WTC11 (cell line): Measurements from ENCODE around the gene C1QTNF12.

Experiments
- CREB1 ChIP-seq: sonication (generic); formaldehyde crosslinking; IDR thresholded peaks from 2 replicates; pipeline ENCODE4 v1.8.0; 2023; ENCODE audit warnings: mild to moderate bottlenecking, missing genetic modification reagents
- ETV6 ChIP-seq: sonication (generic); formaldehyde crosslinking; IDR thresholded peaks from 2 replicates; pipeline ENCODE4 v1.8.1; 2022; ENCODE audit warnings: mild to moderate bottlenecking, missing genetic modification reagents
- GABPB1 ChIP-seq: sonication (generic); formaldehyde crosslinking; IDR thresholded peaks from 2 replicates; pipeline ENCODE4 v1.8.1; 2023; ENCODE audit warnings: mild to moderate bottlenecking, missing genetic modification reagents
- MAX ChIP-seq: sonication (generic); formaldehyde crosslinking; IDR thresholded peaks from 2 replicates; pipeline ENCODE4 v1.8.0; 2022; ENCODE audit warnings: mild to moderate bottlenecking, missing genetic modification reagents
- SMAD4 ChIP-seq: sonication (generic); formaldehyde crosslinking; IDR thresholded peaks from 2 replicates; pipeline ENCODE4 v1.8.0; 2022; ENCODE audit warnings: mild to moderate bottlenecking, missing genetic modification reagents
- TF ChIP-seq, protein P1 (sequence below): fragments of 200-600 bp; IDR thresholded peaks from 2 replicates; pipeline ENCODE4 v1.8.0; 2022; ENCODE audit warnings: antibody characterized with exemption
- TF ChIP-seq, protein P2 (sequence below): sonication (generic); formaldehyde crosslinking; IDR thresholded peaks from 2 replicates; pipeline ENCODE4 v1.8.0; 2022; ENCODE audit warnings: missing genetic modification reagents

DNA sequence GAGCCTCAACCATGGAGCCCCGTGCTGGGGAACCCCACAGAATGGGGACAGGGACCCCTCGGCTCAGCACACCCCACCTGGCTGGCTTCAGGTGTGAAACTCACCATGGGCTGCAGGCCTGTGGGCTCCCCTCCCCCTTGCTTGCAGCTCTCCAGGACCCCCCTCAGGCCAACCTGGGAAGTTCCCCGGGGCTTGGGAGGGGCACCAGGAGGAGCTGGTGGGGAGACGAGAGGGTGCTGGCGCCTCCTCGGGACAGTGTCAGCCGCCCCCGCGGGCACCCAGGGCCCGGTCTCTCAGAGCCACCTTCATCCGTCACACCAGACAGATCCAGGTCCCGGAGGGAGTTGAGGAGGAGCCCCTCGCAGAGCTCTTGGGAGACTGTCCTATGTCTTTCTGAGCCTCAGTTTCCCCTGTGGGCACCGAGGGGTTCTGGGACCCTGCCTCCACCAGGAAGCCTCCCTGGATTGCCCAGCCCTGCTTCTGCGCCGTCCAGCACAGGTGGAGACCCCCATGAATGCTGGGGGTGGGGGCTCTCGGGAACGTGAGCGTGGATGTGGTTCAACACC is 39.5 kb downstream of the C1QTNF12 start:
- TF ChIP-seq, protein P1, sequence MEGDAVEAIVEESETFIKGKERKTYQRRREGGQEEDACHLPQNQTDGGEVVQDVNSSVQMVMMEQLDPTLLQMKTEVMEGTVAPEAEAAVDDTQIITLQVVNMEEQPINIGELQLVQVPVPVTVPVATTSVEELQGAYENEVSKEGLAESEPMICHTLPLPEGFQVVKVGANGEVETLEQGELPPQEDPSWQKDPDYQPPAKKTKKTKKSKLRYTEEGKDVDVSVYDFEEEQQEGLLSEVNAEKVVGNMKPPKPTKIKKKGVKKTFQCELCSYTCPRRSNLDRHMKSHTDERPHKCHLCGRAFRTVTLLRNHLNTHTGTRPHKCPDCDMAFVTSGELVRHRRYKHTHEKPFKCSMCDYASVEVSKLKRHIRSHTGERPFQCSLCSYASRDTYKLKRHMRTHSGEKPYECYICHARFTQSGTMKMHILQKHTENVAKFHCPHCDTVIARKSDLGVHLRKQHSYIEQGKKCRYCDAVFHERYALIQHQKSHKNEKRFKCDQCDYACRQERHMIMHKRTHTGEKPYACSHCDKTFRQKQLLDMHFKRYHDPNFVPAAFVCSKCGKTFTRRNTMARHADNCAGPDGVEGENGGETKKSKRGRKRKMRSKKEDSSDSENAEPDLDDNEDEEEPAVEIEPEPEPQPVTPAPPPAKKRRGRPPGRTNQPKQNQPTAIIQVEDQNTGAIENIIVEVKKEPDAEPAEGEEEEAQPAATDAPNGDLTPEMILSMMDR = no peak
- TF ChIP-seq SMAD4 (CRISPR knock-in tag) = no peak
- TF ChIP-seq MAX = no peak
- TF ChIP-seq GABPB1 (CRISPR knock-in tag) = no peak
- TF ChIP-seq CREB1 (CRISPR knock-in tag) = no peak
- TF ChIP-seq, protein P2, sequence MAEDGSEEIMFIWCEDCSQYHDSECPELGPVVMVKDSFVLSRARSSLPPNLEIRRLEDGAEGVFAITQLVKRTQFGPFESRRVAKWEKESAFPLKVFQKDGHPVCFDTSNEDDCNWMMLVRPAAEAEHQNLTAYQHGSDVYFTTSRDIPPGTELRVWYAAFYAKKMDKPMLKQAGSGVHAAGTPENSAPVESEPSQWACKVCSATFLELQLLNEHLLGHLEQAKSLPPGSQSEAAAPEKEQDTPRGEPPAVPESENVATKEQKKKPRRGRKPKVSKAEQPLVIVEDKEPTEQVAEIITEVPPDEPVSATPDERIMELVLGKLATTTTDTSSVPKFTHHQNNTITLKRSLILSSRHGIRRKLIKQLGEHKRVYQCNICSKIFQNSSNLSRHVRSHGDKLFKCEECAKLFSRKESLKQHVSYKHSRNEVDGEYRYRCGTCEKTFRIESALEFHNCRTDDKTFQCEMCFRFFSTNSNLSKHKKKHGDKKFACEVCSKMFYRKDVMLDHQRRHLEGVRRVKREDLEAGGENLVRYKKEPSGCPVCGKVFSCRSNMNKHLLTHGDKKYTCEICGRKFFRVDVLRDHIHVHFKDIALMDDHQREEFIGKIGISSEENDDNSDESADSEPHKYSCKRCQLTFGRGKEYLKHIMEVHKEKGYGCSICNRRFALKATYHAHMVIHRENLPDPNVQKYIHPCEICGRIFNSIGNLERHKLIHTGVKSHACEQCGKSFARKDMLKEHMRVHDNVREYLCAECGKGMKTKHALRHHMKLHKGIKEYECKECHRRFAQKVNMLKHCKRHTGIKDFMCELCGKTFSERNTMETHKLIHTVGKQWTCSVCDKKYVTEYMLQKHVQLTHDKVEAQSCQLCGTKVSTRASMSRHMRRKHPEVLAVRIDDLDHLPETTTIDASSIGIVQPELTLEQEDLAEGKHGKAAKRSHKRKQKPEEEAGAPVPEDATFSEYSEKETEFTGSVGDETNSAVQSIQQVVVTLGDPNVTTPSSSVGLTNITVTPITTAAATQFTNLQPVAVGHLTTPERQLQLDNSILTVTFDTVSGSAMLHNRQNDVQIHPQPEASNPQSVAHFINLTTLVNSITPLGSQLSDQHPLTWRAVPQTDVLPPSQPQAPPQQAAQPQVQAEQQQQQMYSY (CRISPR knock-in tag) = no peak
- TF ChIP-seq ETV6 (CRISPR knock-in tag) = no peak
